Epithelial cell of esophagus (primary cell): Measurements from ENCODE around the gene NEK11.

Source experiments
- DNase-seq: peaks from one replicate; pipeline ENCODE4 v3.0.0; 2010; ENCODE audit warnings: low read depth
- H3K4me3 ChIP-seq: 2 replicates; pipeline ENCODE4 v1.5.1; 2011; ENCODE audit warnings: mild to moderate bottlenecking, low read length, control low read depth
- TF ChIP-seq, protein P1 (sequence below): IDR thresholded peaks from 2 replicates; pipeline ENCODE4 v1.5.1; 2011; ENCODE audit warnings: low read depth, mild to moderate bottlenecking, low read length, control low read depth, inconsistent platforms; ENCODE audit not compliant: insufficient read depth; ENCODE audit errors: missing control alignments

NEK11 gene

DNA sequence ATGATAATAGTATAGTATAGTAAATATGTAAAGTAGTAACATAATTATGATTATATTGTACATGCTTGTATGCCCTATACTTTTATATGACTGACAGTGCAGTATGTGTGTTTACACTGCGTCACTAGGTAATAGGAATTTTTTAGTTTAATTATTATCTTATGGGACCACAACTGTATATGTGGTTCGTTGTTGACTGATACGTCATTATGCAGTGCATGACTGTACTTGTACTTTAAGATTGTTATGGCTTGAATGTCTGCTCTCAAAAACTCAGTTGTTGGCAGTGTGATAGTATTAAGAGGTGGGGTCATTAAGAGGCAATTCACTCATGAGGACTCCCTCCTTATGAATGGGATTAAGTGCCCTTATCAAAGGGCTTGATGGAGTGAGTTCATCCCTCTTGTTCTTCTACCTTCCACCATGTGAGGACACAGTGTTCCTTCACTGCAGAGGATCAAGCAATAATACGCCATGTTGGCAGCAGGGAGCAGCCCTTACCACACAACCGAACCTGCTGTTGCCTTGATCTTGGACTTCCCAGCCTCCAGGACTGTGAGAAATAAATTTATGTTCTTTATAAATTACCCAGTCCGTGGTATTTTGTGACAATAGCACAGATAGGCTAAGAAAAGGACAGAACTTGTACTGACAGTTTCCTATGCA lies 152.2 kb downstream of the NEK11 start:
- DNase-seq: peak; percentile 29
- no peak overlapping the region for H3K4me3 ChIP-seq
- TF ChIP-seq, protein P1, sequence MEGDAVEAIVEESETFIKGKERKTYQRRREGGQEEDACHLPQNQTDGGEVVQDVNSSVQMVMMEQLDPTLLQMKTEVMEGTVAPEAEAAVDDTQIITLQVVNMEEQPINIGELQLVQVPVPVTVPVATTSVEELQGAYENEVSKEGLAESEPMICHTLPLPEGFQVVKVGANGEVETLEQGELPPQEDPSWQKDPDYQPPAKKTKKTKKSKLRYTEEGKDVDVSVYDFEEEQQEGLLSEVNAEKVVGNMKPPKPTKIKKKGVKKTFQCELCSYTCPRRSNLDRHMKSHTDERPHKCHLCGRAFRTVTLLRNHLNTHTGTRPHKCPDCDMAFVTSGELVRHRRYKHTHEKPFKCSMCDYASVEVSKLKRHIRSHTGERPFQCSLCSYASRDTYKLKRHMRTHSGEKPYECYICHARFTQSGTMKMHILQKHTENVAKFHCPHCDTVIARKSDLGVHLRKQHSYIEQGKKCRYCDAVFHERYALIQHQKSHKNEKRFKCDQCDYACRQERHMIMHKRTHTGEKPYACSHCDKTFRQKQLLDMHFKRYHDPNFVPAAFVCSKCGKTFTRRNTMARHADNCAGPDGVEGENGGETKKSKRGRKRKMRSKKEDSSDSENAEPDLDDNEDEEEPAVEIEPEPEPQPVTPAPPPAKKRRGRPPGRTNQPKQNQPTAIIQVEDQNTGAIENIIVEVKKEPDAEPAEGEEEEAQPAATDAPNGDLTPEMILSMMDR: no peak

DNA sequence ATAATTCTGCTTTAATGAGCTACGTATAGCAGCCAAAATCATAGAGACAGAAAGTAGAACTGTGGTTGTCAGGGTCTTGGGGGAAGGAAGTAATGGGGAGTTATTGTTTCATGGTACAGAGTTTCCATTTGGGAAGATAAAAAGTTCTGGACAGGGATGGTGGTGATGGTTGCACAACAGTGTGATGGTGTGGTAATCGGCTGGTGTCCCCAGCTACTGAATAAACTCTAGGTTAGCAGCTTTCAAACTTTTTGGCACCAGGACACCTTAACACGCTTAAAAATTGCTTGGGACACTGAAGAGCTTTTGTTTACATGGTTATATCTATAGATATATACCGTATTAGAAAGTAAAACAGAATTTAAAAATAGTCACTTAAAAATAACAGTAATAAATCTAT lies 166.0 kb downstream of the NEK11 start:
- TF ChIP-seq, protein P1: no peak
- DNase-seq: no peak
- H3K4me3 ChIP-seq: no peak overlapping the region

DNA sequence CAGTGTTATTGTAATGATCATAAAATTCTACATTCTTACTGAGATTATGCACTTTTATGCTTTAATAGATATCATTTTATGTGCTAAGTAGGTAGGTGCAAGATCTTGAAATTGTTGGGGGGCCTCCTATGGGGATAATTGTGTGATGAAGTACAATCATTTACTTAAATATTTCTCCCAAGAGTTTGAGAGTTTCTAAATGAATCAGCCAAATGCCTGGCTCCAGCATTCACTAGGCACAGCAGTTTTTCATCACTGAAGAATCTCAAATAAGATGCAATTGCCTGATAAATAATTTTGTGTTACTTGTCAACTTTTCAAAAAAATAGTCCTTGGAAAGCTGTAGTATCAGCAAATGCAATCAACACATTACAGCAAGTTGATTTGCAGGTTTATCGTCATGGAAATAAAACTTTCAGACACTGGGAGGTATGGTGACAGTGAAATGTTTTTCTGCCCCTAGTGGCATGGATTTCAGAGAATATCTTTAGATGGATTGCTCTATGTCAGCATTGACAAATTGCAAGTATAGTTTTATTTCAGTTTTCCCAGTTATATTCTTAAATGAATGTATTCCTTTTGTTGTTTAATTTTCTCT lies 167.1 kb downstream of the NEK11 start:
- no peak overlapping the region for H3K4me3 ChIP-seq
- no peak for DNase-seq
- TF ChIP-seq, protein P1: no peak

DNA sequence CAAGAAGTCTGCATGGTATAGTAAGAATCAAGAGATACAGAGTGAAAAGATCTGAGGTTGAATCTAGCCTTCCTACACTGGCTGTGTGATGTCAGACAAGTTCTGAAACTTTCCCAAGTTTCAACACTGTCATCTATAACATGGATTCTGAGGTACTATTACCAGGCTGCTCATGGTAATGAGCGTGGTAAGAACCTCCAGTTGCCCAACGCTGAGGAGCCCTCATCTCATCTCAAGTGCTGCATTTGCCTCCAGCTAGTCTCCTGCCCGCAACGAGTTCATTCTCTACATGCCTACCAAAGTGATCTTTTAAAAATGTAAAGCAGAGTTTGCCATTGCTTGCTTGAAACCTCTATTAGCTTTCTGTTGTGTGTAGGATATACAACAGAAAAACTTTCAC lies 168.1 kb downstream of the NEK11 start:
- no peak overlapping the region for H3K4me3 ChIP-seq
- TF ChIP-seq, protein P1: no peak
- no peak for DNase-seq

DNA sequence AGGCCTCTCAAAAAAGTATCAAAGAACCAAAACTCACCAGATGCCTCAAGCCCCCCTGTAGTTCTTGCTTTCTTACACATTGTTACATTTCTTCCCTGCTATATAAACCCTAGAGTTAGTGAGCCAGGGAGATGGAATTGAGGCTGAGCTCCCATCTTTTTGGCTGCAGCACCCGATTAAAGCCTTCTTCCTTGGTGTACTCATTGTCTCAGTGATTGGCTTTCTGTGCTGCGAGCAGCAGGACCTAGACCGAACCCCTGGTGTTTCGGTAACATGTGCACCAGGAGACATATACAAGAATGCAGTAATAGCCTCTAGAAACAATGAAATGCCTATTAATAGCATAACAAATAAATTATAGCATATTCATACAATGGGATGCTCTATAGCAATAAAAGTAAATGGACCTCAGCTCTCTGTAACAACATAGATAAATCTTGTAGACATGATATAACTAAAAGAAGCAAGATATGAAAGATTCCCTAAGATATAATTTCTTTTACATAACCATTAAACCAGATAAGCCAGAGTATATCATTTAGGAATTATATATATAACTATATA lies 174.0 kb downstream of the NEK11 start:
- no peak overlapping the region for H3K4me3 ChIP-seq
- no peak for DNase-seq
- TF ChIP-seq, protein P1: no peak

DNA sequence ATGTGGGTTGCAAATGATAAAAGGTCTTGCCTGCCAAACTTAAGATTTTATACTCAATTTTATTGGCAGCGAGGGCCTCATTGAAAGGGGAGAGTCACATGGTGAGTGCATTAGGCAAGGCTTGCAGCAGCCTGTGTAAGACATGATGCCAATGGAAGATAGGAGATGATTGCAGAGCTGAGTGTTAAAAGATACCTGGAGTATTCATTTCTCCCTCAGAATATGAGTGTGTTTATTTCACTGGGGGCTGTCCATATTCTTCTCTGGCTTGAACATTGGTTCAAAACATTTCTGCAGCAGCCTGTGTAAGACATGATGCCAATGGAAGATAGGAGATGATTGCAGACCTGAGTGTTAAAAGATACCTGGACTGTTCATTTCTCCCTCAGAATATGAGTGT lies 189.7 kb downstream of the NEK11 start:
- TF ChIP-seq, protein P1: no peak
- no peak overlapping the region for H3K4me3 ChIP-seq
- DNase-seq: no peak
